SU-DHL-6 (cell line): ENCODE results near the gene KLRB1.
"Not testable (repeated sequence)": the region's sequence is repeated elsewhere in the genome, so short reads cannot be mapped to it uniquely, and the experiment has no call there.

ENCODE experiments used
- H2AFZ ChIP-seq: fragments of 200-600 bp; sonication (generic); 2 replicates; pipeline ENCODE4 v1.6.1; 2014; ENCODE audit warnings: low read depth, mild to moderate bottlenecking, moderate library complexity, mixed read lengths, antibody characterized with exemption, low read length; ENCODE audit not compliant: severe bottlenecking
- H3F3A ChIP-seq: fragments of 200-600 bp; shearing (Covaris generic); 2 replicates; pipeline ENCODE4 v1.6.0; 2016; ENCODE audit warnings: antibody characterized with exemption, mild to moderate bottlenecking; ENCODE audit not compliant: insufficient read depth
- H3K27ac ChIP-seq: fragments of 200-600 bp; sonication (generic); 2 replicates; pipeline ENCODE4 v1.5.1; 2016; ENCODE audit warnings: low read depth, mild to moderate bottlenecking, low read length, moderate library complexity, mixed read lengths
- H3K27me3 ChIP-seq: fragments of 200-600 bp; sonication (generic), shearing (Covaris generic); 2 replicates; pipeline ENCODE4 v1.6.0; 2014; ENCODE audit warnings: mild to moderate bottlenecking, low read length
- H3K36me3 ChIP-seq: fragments of 200-600 bp; sonication (generic); 2 replicates; pipeline ENCODE4 v1.6.1; 2014; ENCODE audit warnings: mild to moderate bottlenecking, low read length, mixed read lengths
- H3K4me2 ChIP-seq: fragments of 300-600, 200-600 bp; shearing (Covaris generic), sonication (generic); 2 replicates; pipeline ENCODE4 v1.6.0; 2014; ENCODE audit warnings: low read length, low read depth, mild to moderate bottlenecking; ENCODE audit not compliant: poor library complexity, severe bottlenecking
- H3K4me3 ChIP-seq: fragments of 200-600 bp; sonication (generic); 2 replicates; pipeline ENCODE4 v1.5.1; 2014; ENCODE audit warnings: antibody characterized with exemption, low read length, mild to moderate bottlenecking, mixed read lengths; ENCODE audit not compliant: insufficient read depth, poor library complexity, severe bottlenecking
- H3K79me2 ChIP-seq: fragments of 200-600 bp; sonication (generic); 2 replicates; pipeline ENCODE4 v1.6.1; 2014; ENCODE audit warnings: mild to moderate bottlenecking, low read length, moderate library complexity; ENCODE audit not compliant: insufficient read depth
- H3K9ac ChIP-seq: fragments of 200-600 bp; sonication (generic); 2 replicates; pipeline ENCODE4 v1.7.0; 2014; ENCODE audit warnings: mild to moderate bottlenecking, low read length
- H3K9me2 ChIP-seq: fragments of 200-600 bp; sonication (generic); replicated peaks from 2 replicates; pipeline ENCODE4 v1.6.1; 2014; ENCODE audit warnings: low read length; ENCODE audit not compliant: insufficient read depth
- H3K9me3 ChIP-seq: fragments of 200-600 bp; sonication (generic); 2 replicates; pipeline ENCODE4 v1.6.1; 2014; ENCODE audit warnings: low read length, mixed read lengths; ENCODE audit not compliant: insufficient read depth
- H4K20me1 ChIP-seq: fragments of 200-600 bp; sonication (generic); 2 replicates; pipeline ENCODE4 v1.6.1; 2014; ENCODE audit warnings: low read depth, mild to moderate bottlenecking, antibody characterized with exemption, low read length, moderate library complexity, mixed read lengths

The KLRB1 gene

DNA sequence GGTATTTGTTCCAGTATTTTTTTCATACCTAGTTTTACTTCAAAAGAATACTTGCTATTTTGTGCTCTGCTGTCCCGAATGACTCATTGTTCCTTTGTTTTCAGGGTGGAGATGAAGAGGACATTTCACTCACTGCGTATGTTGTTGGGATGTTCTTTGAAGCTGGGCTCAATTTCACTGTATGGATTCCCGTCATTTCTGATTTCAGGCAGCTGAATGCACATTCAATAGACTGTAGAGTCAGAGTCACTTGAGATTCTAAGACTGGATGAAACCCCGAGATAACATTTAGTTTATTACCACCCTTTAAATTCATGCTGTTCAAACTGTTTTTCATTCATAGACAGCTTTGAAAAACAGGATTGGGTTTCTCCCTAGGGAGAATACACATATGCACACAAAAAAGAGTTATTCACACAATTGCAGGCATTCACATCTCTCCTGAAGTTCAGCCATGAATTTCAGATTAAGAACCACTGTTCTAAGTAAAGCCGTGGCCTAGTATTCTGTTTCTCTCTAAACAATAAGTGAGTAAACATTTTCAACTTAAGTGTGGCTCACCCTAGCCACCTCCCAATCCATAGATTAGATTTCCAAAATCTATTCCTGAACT is 44.8 kb downstream of the KLRB1 start:
- not testable (repeated sequence) for H3K4me3 ChIP-seq, H3F3A ChIP-seq, H3K4me2 ChIP-seq, H3K9me2 ChIP-seq, H3K36me3 ChIP-seq, H3K27me3 ChIP-seq, H3K79me2 ChIP-seq, H3K27ac ChIP-seq, H3K9me3 ChIP-seq, H4K20me1 ChIP-seq, H3K9ac ChIP-seq, H2AFZ ChIP-seq

- not testable (repeated sequence) for H3K79me2 ChIP-seq, H3F3A ChIP-seq, H3K27ac ChIP-seq
Observed at GRCh38 chr12:9545489-9545888, 62.2 kb downstream of the KLRB1 start.

More at GRCh38 chr12:9545489-9545888, 62.2 kb downstream of the KLRB1 start:
- H3K4me3 ChIP-seq, H3K9me3 ChIP-seq, H3K4me2 ChIP-seq, H3K9me2 ChIP-seq, H3K36me3 ChIP-seq, H4K20me1 ChIP-seq, H3K9ac ChIP-seq, H3K27me3 ChIP-seq, H2AFZ ChIP-seq: not testable (repeated sequence)
